Measurements from ENCODE around the gene CPM. TPM values are rescaled to one million over a fixed set of nuclear protein-coding genes. Genes with fewer than 3 reads are reported as not detected.

The CPM gene
- polyA plus RNA-seq, 2 of the 4 experiments (the other 2 are of a cell fraction): 3.7 to 6.8 TPM

GRCh38 chr12:68807576-68808387, 125.2 kb downstream of the CPM start, which contains the start of gene MDM2:
Gene MDM2 (plus strand): TSS chr12:68808177. CDS start chr12:68808478, 301 bp downstream.
- ATAC-seq (peak; percentile 87 to 91), FAIRE-seq (no peak), DNase-seq (ENCODE audit: low read depth in 1 of 2, low spot score in 1 of 2) (peak; percentile 96 to 97)
- under 1% methylated on average over 33 of the region's 72 CpGs for WGBS (ENCODE audit: missing lambda C conversion rate)
- Histone ChIP-seq H3K27ac (peak within 1 kb of the TSS; percentile 97), H3K4me2 (peak within 1 kb of the TSS; percentile 76), H3K4me1 (peaks cover 28% of the 10 kb centered on the region), H3K9me3 (no peaks in the 10 kb centered on the region), H3K4me3 (peak within 1 kb of the TSS; percentile 88)
- CTCF ChIA-PET: interaction anchor here (0.6 to 2.9 kb wide), 15 partner anchors 9 to 350 kb away, joined by 3 to 19 read pairs (median 5); partner anchors contain the start of gene SLC35E3
- POLR2A ChIA-PET: interaction anchor here (0.9 to 2.7 kb wide), 10 partner anchors 10 to 476 kb away, joined by 3 to 45 read pairs (median 4); partner anchors contain the start of genes NUP107 and SLC35E3
- TF ChIP-seq KDM1A (IDR thresholded peaks at IDR 0.05; ENCODE audit: low read depth) (no peak), POLR2A (IDR thresholded peaks at IDR 0.05; ENCODE audit: low read length) (peak; percentile 66), EHF (CRISPR knock-in tag; IDR thresholded peaks at IDR 0.05) (0 out of 2 replicates have a peak, but pooled peaks have one; percentile 45), TP53 (CRISPR knock-in tag; IDR thresholded peaks at IDR 0.05) (0 out of 2 replicates have a peak, but pooled peaks have one; percentile 49), HES2 (IDR thresholded peaks at IDR 0.05) (no peak), HMGXB4 (CRISPR knock-in tag; IDR thresholded peaks at IDR 0.05; ENCODE audit: borderline replicate concordance) (peak; percentile 95), BCL3 (IDR thresholded peaks at IDR 0.05) (peak; percentile 91), GATA3 (IDR thresholded peaks at IDR 0.05; ENCODE audit: borderline replicate concordance) (peak; percentile 56), JUN (IDR thresholded peaks at IDR 0.05) (peak; percentile 9 to 62; a peak in 2 of 5 replicates), PHF8 (IDR thresholded peaks at IDR 0.05; ENCODE audit: borderline replicate concordance, low read depth) (peak; percentile 77), FOSL2 (IDR thresholded peaks at IDR 0.05) (no peak), FOSL2 (CRISPR knock-in tag; IDR thresholded peaks at IDR 0.05) (no peak), MYC (IDR thresholded peaks at IDR 0.05; ENCODE audit: borderline replicate concordance, low read length) (no peak), ATOH8 (CRISPR knock-in tag; IDR thresholded peaks at IDR 0.05; ENCODE audit: low read depth) (0 out of 2 replicates have a peak, but pooled peaks have one; percentile 55), EP300 (IDR thresholded peaks at IDR 0.05) (no peak), RFX5 (IDR thresholded peaks at IDR 0.05) (0 out of 2 replicates have a peak, but pooled peaks have one; percentile 25), MAZ (IDR thresholded peaks at IDR 0.05; ENCODE audit: borderline replicate concordance, low read depth, low read length) (peak; percentile 87), CTCF (IDR thresholded peaks at IDR 0.05) (peak; percentile 67), RARB (CRISPR knock-in tag; IDR thresholded peaks at IDR 0.05) (no peak), CBX8 (IDR thresholded peaks at IDR 0.05) (no peak), JUNB (IDR thresholded peaks at IDR 0.05) (no peak), ESRRA (IDR thresholded peaks at IDR 0.05; ENCODE audit: borderline replicate concordance, low read length) (no peak), FOXS1 (CRISPR knock-in tag; IDR thresholded peaks at IDR 0.05) (0 out of 2 replicates have a peak, but pooled peaks have one; percentile 35), RAD21 (conservative IDR thresholded peaks at IDR 0.05 in 1 of 2, IDR thresholded peaks at IDR 0.05 in 1 of 2) (peak; percentile 6 to 12; a peak in 1 of 5 replicates)
- TF ChIP-seq, protein P1, sequence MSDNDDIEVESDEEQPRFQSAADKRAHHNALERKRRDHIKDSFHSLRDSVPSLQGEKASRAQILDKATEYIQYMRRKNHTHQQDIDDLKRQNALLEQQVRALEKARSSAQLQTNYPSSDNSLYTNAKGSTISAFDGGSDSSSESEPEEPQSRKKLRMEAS (IDR thresholded peaks at IDR 0.05): peak; percentile 48
- TF ChIP-seq, protein P2, sequence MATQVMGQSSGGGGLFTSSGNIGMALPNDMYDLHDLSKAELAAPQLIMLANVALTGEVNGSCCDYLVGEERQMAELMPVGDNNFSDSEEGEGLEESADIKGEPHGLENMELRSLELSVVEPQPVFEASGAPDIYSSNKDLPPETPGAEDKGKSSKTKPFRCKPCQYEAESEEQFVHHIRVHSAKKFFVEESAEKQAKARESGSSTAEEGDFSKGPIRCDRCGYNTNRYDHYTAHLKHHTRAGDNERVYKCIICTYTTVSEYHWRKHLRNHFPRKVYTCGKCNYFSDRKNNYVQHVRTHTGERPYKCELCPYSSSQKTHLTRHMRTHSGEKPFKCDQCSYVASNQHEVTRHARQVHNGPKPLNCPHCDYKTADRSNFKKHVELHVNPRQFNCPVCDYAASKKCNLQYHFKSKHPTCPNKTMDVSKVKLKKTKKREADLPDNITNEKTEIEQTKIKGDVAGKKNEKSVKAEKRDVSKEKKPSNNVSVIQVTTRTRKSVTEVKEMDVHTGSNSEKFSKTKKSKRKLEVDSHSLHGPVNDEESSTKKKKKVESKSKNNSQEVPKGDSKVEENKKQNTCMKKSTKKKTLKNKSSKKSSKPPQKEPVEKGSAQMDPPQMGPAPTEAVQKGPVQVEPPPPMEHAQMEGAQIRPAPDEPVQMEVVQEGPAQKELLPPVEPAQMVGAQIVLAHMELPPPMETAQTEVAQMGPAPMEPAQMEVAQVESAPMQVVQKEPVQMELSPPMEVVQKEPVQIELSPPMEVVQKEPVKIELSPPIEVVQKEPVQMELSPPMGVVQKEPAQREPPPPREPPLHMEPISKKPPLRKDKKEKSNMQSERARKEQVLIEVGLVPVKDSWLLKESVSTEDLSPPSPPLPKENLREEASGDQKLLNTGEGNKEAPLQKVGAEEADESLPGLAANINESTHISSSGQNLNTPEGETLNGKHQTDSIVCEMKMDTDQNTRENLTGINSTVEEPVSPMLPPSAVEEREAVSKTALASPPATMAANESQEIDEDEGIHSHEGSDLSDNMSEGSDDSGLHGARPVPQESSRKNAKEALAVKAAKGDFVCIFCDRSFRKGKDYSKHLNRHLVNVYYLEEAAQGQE (IDR thresholded peaks at IDR 0.05): no peak
- TF ChIP-seq, protein P3, sequence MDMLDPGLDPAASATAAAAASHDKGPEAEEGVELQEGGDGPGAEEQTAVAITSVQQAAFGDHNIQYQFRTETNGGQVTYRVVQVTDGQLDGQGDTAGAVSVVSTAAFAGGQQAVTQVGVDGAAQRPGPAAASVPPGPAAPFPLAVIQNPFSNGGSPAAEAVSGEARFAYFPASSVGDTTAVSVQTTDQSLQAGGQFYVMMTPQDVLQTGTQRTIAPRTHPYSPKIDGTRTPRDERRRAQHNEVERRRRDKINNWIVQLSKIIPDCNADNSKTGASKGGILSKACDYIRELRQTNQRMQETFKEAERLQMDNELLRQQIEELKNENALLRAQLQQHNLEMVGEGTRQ (IDR thresholded peaks at IDR 0.05): no peak

Measured in A549 (cell line).